ENCODE measurements around the gene ARVCF. TPM values are rescaled to one million over a fixed set of nuclear protein-coding genes. Genes with fewer than 3 reads are reported as not detected.

The ARVCF gene
- total RNA-seq, 1 donor from 2014 or later = 119 TPM

DNA sequence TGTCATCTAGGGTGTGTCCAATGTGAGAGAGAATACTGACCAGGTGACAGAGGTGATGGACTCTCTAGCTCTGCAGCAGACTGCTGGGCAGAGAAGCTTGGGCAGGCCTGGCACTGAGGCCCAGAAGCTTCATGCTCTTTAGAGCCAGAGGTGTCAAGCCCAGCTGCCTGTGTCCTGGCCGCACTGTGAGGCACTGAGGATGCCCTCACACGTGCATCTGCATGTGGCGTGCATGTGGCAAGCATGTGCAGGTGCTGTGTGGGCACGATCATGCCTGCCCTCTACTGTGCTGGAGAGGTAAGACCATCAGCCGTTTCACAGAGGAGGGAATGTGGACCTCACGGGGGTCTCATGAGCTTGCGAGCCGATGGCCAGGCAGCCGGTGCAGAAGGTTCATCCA, 59.2 kb downstream of the ARVCF start:
- no peaks in the 10 kb centered on the region for H3K36me3 Mint-ChIP-seq (ENCODE audit: unreplicated experiment)
- TF ChIP-seq, protein P1, sequence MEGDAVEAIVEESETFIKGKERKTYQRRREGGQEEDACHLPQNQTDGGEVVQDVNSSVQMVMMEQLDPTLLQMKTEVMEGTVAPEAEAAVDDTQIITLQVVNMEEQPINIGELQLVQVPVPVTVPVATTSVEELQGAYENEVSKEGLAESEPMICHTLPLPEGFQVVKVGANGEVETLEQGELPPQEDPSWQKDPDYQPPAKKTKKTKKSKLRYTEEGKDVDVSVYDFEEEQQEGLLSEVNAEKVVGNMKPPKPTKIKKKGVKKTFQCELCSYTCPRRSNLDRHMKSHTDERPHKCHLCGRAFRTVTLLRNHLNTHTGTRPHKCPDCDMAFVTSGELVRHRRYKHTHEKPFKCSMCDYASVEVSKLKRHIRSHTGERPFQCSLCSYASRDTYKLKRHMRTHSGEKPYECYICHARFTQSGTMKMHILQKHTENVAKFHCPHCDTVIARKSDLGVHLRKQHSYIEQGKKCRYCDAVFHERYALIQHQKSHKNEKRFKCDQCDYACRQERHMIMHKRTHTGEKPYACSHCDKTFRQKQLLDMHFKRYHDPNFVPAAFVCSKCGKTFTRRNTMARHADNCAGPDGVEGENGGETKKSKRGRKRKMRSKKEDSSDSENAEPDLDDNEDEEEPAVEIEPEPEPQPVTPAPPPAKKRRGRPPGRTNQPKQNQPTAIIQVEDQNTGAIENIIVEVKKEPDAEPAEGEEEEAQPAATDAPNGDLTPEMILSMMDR (IDR thresholded peaks at IDR 0.05; ENCODE audit: partially characterized antibody, unreplicated experiment) = no peak
- H3K4me1 Mint-ChIP-seq (ENCODE audit: low read depth, unreplicated experiment) = peaks cover 11% of the 10 kb centered on the region
- DNase-seq = peak; percentile 13
- H3K4me3 Mint-ChIP-seq (ENCODE audit: unreplicated experiment) = no peak overlapping the region
- no peak overlapping the region for H3K27ac Mint-ChIP-seq (ENCODE audit: unreplicated experiment)
- H3K27me3 Mint-ChIP-seq (ENCODE audit: unreplicated experiment) = peaks cover 5% of the 10 kb centered on the region
- peaks cover 6% of the 10 kb centered on the region for H3K9me3 Mint-ChIP-seq (ENCODE audit: unreplicated experiment)

DNA sequence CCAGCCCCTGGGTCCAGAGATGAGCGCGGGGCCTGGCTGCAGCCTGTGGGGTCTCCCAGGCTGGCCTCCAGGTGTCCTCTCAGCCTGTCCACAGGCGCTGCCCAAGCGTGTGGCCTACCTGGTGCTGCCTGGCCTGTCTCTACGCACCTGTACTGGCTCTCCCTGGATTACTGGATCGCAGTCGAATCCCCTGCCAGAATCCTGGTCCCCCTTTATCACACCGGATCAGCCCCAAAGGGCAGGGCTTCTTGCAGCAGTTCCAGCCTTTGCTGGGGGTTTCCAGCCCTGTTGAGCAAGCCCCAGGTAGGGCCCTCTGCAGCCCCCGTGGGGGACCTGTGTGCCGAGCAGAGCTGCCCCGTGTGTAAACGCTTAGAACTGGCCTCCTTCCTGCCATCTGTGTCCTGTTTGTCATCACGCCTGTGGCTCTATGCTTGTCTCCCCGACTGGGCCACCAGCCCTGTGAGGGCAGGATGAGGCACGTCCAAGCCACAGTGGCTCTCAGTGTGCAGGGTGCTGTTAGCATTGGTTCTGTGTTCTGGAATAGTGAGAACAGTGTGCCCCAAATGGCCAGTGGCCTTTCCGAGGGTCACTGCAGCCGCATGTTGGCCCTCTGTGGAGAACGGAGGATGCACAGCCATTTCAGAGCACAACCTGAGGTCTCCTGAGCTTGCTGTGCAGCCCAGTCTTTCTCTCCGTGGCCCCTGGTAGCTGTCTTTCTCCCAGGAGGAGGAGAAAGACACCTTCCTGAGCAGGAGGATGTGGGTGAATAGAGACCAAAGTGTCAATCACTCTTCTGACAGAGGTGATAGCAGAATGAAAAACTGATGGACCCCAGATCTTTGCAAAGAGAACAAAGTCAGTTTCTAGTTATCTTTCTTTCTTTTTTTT, 61.1 kb downstream of the ARVCF start:
- H3K9me3 Mint-ChIP-seq (ENCODE audit: unreplicated experiment) = peaks cover 4% of the 10 kb centered on the region
- H3K4me1 Mint-ChIP-seq (ENCODE audit: low read depth, unreplicated experiment) = peaks cover 11% of the 10 kb centered on the region
- no peak overlapping the region for H3K4me3 Mint-ChIP-seq (ENCODE audit: unreplicated experiment)
- TF ChIP-seq, protein P1 (IDR thresholded peaks at IDR 0.05; ENCODE audit: partially characterized antibody, unreplicated experiment) = no peak
- peak; percentile 10 for DNase-seq
- H3K27me3 Mint-ChIP-seq (ENCODE audit: unreplicated experiment) = peaks cover 5% of the 10 kb centered on the region
- no peak overlapping the region for H3K27ac Mint-ChIP-seq (ENCODE audit: unreplicated experiment)
- H3K36me3 Mint-ChIP-seq (ENCODE audit: unreplicated experiment) = no peaks in the 10 kb centered on the region

DNA sequence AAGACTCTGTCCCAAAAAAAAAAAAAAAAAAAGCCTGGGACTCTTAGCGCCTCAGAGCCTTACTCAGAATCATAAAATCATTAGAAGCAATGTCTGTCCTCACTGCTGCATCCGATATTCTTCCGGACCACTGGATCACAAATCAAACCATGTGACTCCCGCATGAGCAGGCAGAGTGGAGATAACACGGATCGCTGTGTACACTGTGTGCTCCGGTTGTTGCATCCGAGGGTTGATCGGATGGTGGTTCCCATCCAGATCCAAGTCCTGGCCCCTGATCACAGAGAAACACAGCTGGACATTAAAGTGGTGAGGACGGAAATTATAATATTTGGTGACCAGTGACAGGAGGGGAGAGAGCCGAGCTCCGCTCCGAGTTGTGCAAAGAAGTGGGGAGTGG, 65.3 kb downstream of the ARVCF start:
- no peak for DNase-seq
- H3K27me3 Mint-ChIP-seq (ENCODE audit: unreplicated experiment) = peaks cover 8% of the 10 kb centered on the region
- H3K4me1 Mint-ChIP-seq (ENCODE audit: low read depth, unreplicated experiment) = peaks cover 12% of the 10 kb centered on the region
- TF ChIP-seq, protein P1 (IDR thresholded peaks at IDR 0.05; ENCODE audit: partially characterized antibody, unreplicated experiment) = no peak
- H3K36me3 Mint-ChIP-seq (ENCODE audit: unreplicated experiment) = no peaks in the 10 kb centered on the region
- H3K4me3 Mint-ChIP-seq (ENCODE audit: unreplicated experiment) = no peak overlapping the region
- H3K27ac Mint-ChIP-seq (ENCODE audit: unreplicated experiment) = no peak overlapping the region
- peaks cover 4% of the 10 kb centered on the region for H3K9me3 Mint-ChIP-seq (ENCODE audit: unreplicated experiment)

DNA sequence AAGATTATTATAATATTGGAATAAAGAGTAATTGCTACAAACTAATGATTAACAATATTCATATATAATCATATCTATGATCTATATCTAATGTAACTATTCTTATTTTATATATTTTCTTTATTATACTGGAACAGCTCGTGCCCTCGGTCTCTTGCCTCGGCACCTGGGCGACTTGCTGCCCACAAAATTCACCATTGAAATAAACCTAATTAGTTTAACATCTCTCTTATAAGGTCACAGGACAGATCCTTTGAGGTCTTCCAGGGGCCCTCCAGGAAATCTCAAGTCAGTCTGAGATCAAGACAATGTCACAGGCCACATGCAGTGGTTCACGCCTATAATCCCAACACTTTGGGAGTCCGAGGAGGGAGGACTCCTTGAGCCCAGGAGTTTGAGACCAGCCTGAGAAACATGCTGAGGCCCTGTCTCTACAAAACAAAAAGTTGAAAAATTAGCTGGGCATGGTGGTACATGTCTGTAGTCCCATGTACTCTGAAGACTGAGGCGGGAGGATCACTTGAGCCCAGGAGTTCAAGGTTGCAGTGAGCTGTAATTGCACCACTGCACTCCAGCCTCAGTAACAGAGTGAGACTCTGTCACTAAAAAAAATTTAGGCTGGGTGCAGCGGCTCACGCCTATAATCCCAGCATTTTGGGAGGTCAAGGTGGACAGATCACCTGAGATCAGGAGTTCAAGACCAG, 68.4 kb downstream of the ARVCF start:
- Mint-ChIP-seq H3K4me1 (ENCODE audit: low read depth, unreplicated experiment) (peaks cover 8% of the 10 kb centered on the region), H3K36me3 (ENCODE audit: unreplicated experiment) (no peaks in the 10 kb centered on the region)
- DNase-seq = no peak

More for the DNA sequence above, 68.4 kb downstream of the ARVCF start:
- Mint-ChIP-seq H3K4me3 (ENCODE audit: unreplicated experiment) (no peak overlapping the region), H3K27me3 (ENCODE audit: unreplicated experiment) (peaks cover 3% of the 10 kb centered on the region), H3K9me3 (ENCODE audit: unreplicated experiment) (no peaks in the 10 kb centered on the region), H3K27ac (ENCODE audit: unreplicated experiment) (no peak overlapping the region)
- TF ChIP-seq, protein P1 (IDR thresholded peaks at IDR 0.05; ENCODE audit: partially characterized antibody, unreplicated experiment) = peak; percentile 11
